Smooth muscle cell (in vitro differentiated cells): ENCODE data around the gene IRF4. TPM values are rescaled to one million over a fixed set of nuclear protein-coding genes. Genes with fewer than 3 reads are reported as not detected.

ENCODE experiments used
- DNase-seq: peaks from one replicate; lab custom pipeline; 2025; ENCODE audit not compliant: unreplicated experiment; lab: John Stamatoyannopoulos, UW
- H2AFZ ChIP-seq: fragments of 200-600 bp; sonication (generic); 2 replicates; pipeline ENCODE4 v1.6.0; 2016; ENCODE audit warnings: antibody characterized with exemption, low read depth, mild to moderate bottlenecking
- H3F3A ChIP-seq: fragments of 200-600 bp; sonication (generic); 2 replicates; pipeline ENCODE4 v1.6.0; 2017; ENCODE audit warnings: antibody characterized with exemption, low read depth
- H3K27ac ChIP-seq: fragments of 200-600 bp; sonication (generic); 2 replicates; pipeline ENCODE4 v1.5.1; 2016; ENCODE audit warnings: low read depth, mild to moderate bottlenecking
- H3K27me3 ChIP-seq: fragments of 200-600 bp; sonication (generic); 2 replicates; pipeline ENCODE4 v1.6.1; 2016; ENCODE audit warnings: low read depth, mild to moderate bottlenecking
- H3K36me3 ChIP-seq: fragments of 200-600 bp; sonication (generic); 2 replicates; pipeline ENCODE4 v1.5.1; 2016; ENCODE audit warnings: low read depth
- H3K4me1 ChIP-seq: fragments of 200-600 bp; sonication (generic); 2 replicates; pipeline ENCODE4 v1.5.1; 2016; ENCODE audit warnings: low read depth
- H3K4me2 ChIP-seq: fragments of 200-600 bp; sonication (generic); 2 replicates; pipeline ENCODE4 v1.6.0; 2016; ENCODE audit warnings: mild to moderate bottlenecking
- H3K4me3 ChIP-seq: fragments of 200-600 bp; sonication (generic); 2 replicates; pipeline ENCODE4 v1.5.1; 2016; ENCODE audit warnings: mild to moderate bottlenecking
- H3K79me2 ChIP-seq: fragments of 200-600 bp; sonication (generic); 2 replicates; pipeline ENCODE4 v1.6.0; 2016; ENCODE audit warnings: low read depth, mild to moderate bottlenecking
- H3K9ac ChIP-seq: fragments of 200-600 bp; sonication (generic); 2 replicates; pipeline ENCODE4 v1.6.0; 2016; ENCODE audit warnings: low read depth
- H3K9me3 ChIP-seq: fragments of 200-600 bp; sonication (generic); replicated peaks from 2 replicates; pipeline ENCODE4 v1.5.1; 2016; ENCODE audit warnings: low read depth
- H4K20me1 ChIP-seq: fragments of 200-600 bp; sonication (generic); 2 replicates; pipeline ENCODE4 v1.6.0; 2016; ENCODE audit warnings: low read depth
- WGBS: methylation state at CpG from one replicate; pipeline ENCODE4 v1.1.7; 2016; ENCODE audit warnings: low lambda C conversion rate; 5-methylcytosine and 5-hydroxymethylcytosine counted together
- polyA plus RNA-seq: library from polyadenylated mRNA; unstranded; fragments of >200 nt; fragmentation: Nextera tagmentation; extraction: Ambion mirVana; gene quantifications from 2 replicates; pipeline ENCODE4 v1.2.1, GENCODE V29; 2016
- total RNA-seq: library from RNA; depleted of rRNA; stranded (reverse); fragments of >200 nt; gene quantifications from 2 replicates; pipeline ENCODE4 v1.2.3, GENCODE V29; 2014
- TF ChIP-seq, protein P1 (sequence below): fragments of 200-600 bp; sonication (generic); IDR thresholded peaks from 2 replicates; pipeline ENCODE4 v1.5.1; 2017; ENCODE audit warnings: borderline replicate concordance, mild to moderate bottlenecking, antibody characterized with exemption; ENCODE audit not compliant: insufficient read depth, poor library complexity, severe bottlenecking

Gene IRF4
- total and polyA plus RNA-seq, 2 experiments from 2014 or later: 0.04 TPM; not detected in 1

DNA sequence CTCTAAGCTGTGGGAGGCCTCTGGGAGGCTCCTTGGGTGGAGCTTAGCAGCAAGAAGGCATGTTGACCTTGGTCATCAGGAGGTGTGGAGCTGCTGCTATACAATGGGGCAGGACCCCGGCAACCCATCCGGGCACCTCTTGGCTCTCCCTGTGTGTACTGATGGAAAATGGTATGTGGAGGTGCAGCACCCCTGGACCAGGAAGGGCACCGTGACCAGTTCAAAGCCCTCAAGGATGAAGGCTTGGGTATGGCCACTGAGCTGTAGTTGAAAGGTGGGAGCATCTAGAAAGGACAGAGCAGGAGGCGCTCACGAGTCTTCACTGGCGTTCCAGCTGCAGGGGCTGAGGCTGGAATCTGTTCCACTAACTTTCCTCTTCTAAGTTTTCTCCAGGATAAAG lies 6.7 kb upstream of the IRF4 start:
- Histone ChIP-seq H4K20me1 (no peaks in the 10 kb centered on the region), H3K36me3 (no peaks in the 10 kb centered on the region), H3K9ac (no peak overlapping the region), H3K4me3 (no peak overlapping the region), H3K9me3 (no peaks in the 10 kb centered on the region), H3K27ac (no peak overlapping the region), H3F3A (no peaks in the 10 kb centered on the region), H3K4me2 (no peak overlapping the region), H3K27me3 (peaks cover 62% of the 10 kb centered on the region), H3K79me2 (no peaks in the 10 kb centered on the region), H2AFZ (no peak overlapping the region), H3K4me1 (no peaks in the 10 kb centered on the region)
- DNase-seq: no peak
- TF ChIP-seq, protein P1, sequence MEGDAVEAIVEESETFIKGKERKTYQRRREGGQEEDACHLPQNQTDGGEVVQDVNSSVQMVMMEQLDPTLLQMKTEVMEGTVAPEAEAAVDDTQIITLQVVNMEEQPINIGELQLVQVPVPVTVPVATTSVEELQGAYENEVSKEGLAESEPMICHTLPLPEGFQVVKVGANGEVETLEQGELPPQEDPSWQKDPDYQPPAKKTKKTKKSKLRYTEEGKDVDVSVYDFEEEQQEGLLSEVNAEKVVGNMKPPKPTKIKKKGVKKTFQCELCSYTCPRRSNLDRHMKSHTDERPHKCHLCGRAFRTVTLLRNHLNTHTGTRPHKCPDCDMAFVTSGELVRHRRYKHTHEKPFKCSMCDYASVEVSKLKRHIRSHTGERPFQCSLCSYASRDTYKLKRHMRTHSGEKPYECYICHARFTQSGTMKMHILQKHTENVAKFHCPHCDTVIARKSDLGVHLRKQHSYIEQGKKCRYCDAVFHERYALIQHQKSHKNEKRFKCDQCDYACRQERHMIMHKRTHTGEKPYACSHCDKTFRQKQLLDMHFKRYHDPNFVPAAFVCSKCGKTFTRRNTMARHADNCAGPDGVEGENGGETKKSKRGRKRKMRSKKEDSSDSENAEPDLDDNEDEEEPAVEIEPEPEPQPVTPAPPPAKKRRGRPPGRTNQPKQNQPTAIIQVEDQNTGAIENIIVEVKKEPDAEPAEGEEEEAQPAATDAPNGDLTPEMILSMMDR: no peak
- 91% methylated on average over 6 of the region's 6 CpGs for WGBS

DNA sequence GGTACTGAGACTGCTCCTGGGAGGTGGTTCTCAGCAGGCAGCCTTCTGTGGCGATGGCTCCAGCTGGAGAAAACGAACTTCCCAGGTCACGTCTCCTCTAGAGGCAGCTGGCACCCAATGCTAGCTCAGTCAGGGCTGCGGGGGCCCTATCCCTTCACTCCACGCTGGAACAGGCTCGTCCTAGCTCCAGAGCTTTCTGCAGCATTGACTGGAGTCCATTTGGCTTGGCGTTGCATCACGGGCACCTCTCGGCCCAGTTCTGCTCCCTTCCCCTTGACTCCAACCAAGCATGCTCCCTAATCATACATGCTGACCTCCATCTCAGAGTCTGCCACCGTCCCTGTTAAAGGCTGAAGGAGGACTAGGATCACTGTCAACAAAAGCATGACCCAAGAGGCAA lies 5.9 kb upstream of the IRF4 start:
- H3K27ac ChIP-seq: no peak overlapping the region
- no peak overlapping the region for H3K9ac ChIP-seq
- TF ChIP-seq, protein P1: no peak
- H3K4me3 ChIP-seq: no peak overlapping the region
- no peaks in the 10 kb centered on the region for H3K4me1 ChIP-seq
- H3K27me3 ChIP-seq: peaks cover 67% of the 10 kb centered on the region
- H3K9me3 ChIP-seq: no peaks in the 10 kb centered on the region
- H4K20me1 ChIP-seq: no peaks in the 10 kb centered on the region
- no peaks in the 10 kb centered on the region for H3F3A ChIP-seq
- DNase-seq: no peak
- H3K79me2 ChIP-seq: no peaks in the 10 kb centered on the region
- no peaks in the 10 kb centered on the region for H3K36me3 ChIP-seq
- 81% methylated on average over 10 of the region's 10 CpGs for WGBS
- no peak overlapping the region for H2AFZ ChIP-seq
- H3K4me2 ChIP-seq: no peak overlapping the region

DNA sequence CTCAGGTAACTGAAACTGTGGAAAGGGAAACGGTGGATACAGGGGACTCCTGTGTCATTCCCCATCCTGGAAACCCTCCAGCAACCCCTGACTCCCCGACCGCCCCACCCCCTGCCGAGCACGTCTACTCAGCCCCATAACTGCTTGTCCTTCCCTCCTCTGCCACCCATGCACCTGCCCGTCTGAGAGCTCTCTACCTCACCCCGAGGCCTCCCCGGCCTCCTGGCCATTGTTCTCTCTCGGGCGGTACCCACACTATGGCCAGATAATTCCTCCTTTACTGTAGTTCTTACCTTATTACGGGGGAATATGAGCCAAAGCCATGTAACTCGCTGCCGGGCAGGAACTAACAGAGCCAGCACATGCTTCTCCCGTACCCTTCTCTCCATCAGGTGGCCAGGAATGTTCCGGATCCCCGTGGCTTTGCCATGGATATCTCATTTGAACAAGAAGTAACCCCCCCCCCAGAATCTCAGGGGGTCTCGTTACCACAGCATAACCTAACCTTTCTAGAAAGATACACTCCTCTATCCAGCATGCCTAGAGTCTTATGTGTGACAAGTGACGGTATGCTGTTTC lies 4.8 kb upstream of the IRF4 start:
- peaks cover 72% of the 10 kb centered on the region for H3K27me3 ChIP-seq
- no peaks in the 10 kb centered on the region for H3K9me3 ChIP-seq
- H3K36me3 ChIP-seq: no peaks in the 10 kb centered on the region
- H3K4me2 ChIP-seq: no peak overlapping the region
- H3K27ac ChIP-seq: no peak overlapping the region
- no peak overlapping the region for H2AFZ ChIP-seq
- no peak overlapping the region for H3K4me3 ChIP-seq
- TF ChIP-seq, protein P1: no peak
- no peak overlapping the region for H3K9ac ChIP-seq
- no peaks in the 10 kb centered on the region for H3F3A ChIP-seq
- no peaks in the 10 kb centered on the region for H4K20me1 ChIP-seq
- no peaks in the 10 kb centered on the region for H3K79me2 ChIP-seq
- H3K4me1 ChIP-seq: no peaks in the 10 kb centered on the region
- 91% methylated on average over 14 of the region's 18 CpGs for WGBS
- DNase-seq: no peak

DNA sequence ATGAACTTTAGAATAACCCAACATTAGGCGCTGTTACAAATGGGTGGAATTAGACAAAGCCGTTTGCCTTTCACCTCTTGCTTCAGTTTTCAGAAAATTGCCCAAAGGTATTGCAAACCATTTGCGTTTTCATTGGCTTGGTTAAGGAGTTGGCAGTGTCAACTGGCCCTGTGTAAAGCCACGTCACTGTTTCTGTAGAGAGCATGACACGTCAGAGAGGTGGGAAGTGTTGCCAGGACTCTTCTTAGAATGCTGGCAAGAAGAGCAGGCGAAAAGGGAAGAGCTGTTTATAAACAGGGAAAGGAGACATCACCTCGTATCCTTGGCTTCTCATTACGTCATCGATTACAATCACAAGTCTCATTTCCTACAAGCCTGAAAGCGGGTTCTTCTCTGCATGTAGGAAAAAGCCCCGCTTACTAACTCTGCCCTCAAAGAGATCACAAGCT lies 4.2 kb upstream of the IRF4 start:
- peaks cover 73% of the 10 kb centered on the region for H3K27me3 ChIP-seq
- H3K4me3 ChIP-seq: no peak overlapping the region

More for the DNA sequence above, 4.2 kb upstream of the IRF4 start:
- H3K9me3 ChIP-seq: no peaks in the 10 kb centered on the region
- H3K4me2 ChIP-seq: no peak overlapping the region
- no peak overlapping the region for H3K9ac ChIP-seq
- TF ChIP-seq, protein P1: no peak
- H3K4me1 ChIP-seq: no peaks in the 10 kb centered on the region
- DNase-seq: no peak
- H4K20me1 ChIP-seq: no peaks in the 10 kb centered on the region
- no peaks in the 10 kb centered on the region for H3K36me3 ChIP-seq
- H3F3A ChIP-seq: no peaks in the 10 kb centered on the region
- H3K27ac ChIP-seq: no peak overlapping the region
- H2AFZ ChIP-seq: no peak overlapping the region
- 75% methylated on average over 11 of the region's 11 CpGs for WGBS
- no peaks in the 10 kb centered on the region for H3K79me2 ChIP-seq
